Measurements from ENCODE around the gene ITPRIP.

DNA sequence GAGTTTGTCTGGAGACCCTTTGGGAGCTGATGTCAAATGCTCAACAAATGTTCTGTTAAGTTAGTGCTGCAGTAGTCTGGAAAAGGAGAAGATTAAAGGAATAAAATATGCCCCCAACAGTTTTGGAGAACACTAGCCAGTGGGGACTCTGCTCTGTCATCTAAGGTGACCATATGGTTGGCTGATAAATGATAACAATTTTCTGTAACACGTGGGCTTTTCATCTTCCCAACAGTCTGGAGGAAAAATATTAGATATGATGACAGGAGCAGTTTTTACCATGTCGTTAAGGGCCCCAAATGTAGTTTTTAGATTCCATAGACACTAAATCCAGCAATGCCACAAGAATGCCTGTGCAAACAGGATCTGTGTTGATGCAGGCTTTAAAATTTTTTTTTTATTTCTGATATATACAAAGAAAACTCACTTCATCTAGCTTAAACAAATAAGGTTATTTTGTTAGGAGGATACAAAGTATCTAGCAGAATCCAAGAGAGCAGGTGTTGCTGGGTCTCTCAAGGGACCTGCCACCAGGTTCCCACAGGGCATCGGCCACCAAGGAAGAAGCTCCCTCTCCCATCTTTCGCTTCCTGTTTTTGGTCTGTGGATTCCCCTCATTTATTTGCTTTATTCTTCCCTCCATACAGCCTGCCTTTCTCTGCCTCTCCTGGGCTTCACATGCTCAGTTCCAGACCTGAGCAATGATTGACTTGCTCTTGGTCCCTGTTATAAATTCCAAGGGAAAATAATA is 9.2 kb upstream of the ITPRIP start:
- no peak for TF ChIP-seq HNF4A (conservative IDR thresholded peaks at IDR 0.05)
- no peak for TF ChIP-seq CTCF (IDR thresholded peaks at IDR 0.05; ENCODE audit: low read depth, low read length, missing input control)
